ENCODE results near the gene KCTD13.
"Not testable (repeated sequence)": the region's sequence is repeated elsewhere in the genome, so short reads cannot be mapped to it uniquely, and the experiment has no call there.

Gene KCTD13

DNA sequence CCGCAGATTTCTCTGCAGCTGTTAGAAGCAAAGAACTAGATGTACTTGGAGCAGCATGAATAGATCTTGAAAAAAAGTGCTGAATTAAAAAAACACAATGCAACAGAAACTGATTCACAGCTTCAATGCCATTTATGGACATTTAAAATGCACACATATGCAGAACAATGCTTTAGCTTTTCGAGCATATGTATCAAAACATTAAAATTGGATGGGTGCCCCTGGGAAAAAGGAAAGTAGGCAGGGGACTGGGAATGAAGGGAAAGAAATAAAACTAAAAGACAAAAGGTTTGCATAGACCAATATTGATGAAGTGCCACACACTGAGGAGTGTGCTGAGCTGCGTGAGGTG lies 5.0 kb downstream of the KCTD13 start:
- Histone ChIP-seq H3K27me3 (ENCODE audit: control insufficient read depth in 5 of 5, insufficient read depth in 4 of 5, low read length in 5 of 5) (no peaks in the 10 kb centered on the region), H3K9ac (ENCODE audit: low read length in 5 of 5) (no peak overlapping the region), H3K27ac (ENCODE audit: low read depth, low read length) (no peak overlapping the region), H3K36me3 (ENCODE audit: control insufficient read depth in 5 of 5, insufficient read depth in 5 of 5, low read length in 5 of 5) (peaks cover 16 to 43% (median 27%) of the 10 kb centered on the region in 5 donors), H3K4me3 (ENCODE audit: low read depth in 1 of 5, low read length in 5 of 5) (no peak overlapping the region), H3K4me1 (ENCODE audit: control insufficient read depth in 5 of 5, insufficient read depth in 5 of 5, low read length in 5 of 5) (peaks cover 6 to 11% (median 9%) of the 10 kb centered on the region in 5 donors), H3K9me3 (ENCODE audit: control insufficient read depth in 5 of 5, low read length in 5 of 5) (no peaks in the 10 kb centered on the region)

DNA sequence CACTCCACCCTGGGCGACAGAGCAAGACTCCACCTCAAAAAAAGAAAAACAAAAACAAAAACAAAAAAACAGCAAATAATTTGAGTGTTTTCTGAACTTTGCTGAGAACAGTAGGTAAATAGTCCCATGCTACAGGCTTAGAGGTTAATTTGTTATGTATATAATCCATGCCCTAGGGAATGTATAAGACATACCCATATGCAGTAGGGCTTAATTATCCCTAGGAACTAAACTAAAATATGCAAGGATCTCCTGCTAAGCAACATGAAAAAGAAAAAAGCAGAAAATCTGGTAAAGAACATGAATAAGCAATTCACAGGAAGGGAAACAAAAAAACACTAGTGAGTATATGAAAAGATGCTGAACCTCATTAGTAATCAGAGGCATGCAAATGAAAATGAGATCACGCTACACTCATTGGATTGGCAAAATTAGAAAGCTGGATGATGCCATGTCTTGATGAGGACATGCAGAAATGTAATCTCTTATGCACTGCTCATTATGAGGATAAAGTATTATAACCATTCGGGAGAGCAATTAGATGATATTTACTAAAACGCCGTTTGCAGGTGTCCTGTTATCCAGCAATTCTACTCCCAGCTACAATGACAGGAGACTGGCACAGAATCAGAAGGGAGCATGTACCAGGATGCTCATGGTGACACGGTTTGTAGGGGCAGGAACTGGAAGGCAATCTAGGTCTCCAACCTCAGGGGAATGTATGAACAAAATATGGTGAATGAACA lies 5.6 kb downstream of the KCTD13 start:
- Histone ChIP-seq H3K9me3 (ENCODE audit: control insufficient read depth in 5 of 5, low read length in 5 of 5) (no peaks in the 10 kb centered on the region), H3K27me3 (ENCODE audit: control insufficient read depth in 5 of 5, insufficient read depth in 4 of 5, low read length in 5 of 5) (no peaks in the 10 kb centered on the region), H3K27ac (ENCODE audit: low read depth, low read length) (no peak overlapping the region), H3K4me1 (ENCODE audit: control insufficient read depth in 5 of 5, insufficient read depth in 5 of 5, low read length in 5 of 5) (peaks cover 6 to 8% (median 8%) of the 10 kb centered on the region in 5 donors), H3K4me3 (ENCODE audit: low read depth in 1 of 5, low read length in 5 of 5) (no peak overlapping the region), H3K36me3 (ENCODE audit: control insufficient read depth in 5 of 5, insufficient read depth in 5 of 5, low read length in 5 of 5) (peaks cover 22 to 43% (median 27%) of the 10 kb centered on the region in 5 donors), H3K9ac (ENCODE audit: low read length in 5 of 5) (no peak overlapping the region)

DNA sequence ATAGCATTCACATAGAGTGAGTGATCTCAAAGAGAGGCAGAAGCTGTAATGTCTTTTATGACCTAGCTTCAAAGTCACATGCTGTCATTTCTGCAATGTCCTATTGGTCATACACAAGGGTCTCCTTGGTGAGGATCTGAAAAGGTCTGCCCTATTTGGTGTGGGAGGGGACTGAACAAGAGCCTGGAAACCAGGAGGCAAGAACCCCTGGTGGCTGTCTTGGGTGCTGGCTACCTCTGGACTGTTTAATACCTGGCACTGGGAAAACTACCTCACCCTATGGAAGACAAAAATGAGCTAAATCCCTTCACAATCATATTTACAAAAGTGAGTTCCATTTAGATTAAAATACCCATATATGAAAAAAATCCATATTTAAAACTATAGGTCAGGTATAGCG lies 9.0 kb downstream of the KCTD13 start:
- Histone ChIP-seq H3K27ac (ENCODE audit: low read depth, low read length) (no peak overlapping the region), H3K36me3 (ENCODE audit: control insufficient read depth in 5 of 5, insufficient read depth in 5 of 5, low read length in 5 of 5) (peaks cover 22 to 50% (median 33%) of the 10 kb centered on the region in 5 donors), H3K27me3 (ENCODE audit: control insufficient read depth in 5 of 5, insufficient read depth in 4 of 5, low read length in 5 of 5) (no peaks in the 10 kb centered on the region), H3K4me3 (ENCODE audit: low read depth in 1 of 5, low read length in 5 of 5) (no peak overlapping the region), H3K9ac (ENCODE audit: low read length in 5 of 5) (no peak overlapping the region), H3K4me1 (ENCODE audit: control insufficient read depth in 5 of 5, insufficient read depth in 5 of 5, low read length in 5 of 5) (no peaks in the 10 kb centered on the region), H3K9me3 (ENCODE audit: control insufficient read depth in 5 of 5, low read length in 5 of 5) (no peaks in the 10 kb centered on the region)

DNA sequence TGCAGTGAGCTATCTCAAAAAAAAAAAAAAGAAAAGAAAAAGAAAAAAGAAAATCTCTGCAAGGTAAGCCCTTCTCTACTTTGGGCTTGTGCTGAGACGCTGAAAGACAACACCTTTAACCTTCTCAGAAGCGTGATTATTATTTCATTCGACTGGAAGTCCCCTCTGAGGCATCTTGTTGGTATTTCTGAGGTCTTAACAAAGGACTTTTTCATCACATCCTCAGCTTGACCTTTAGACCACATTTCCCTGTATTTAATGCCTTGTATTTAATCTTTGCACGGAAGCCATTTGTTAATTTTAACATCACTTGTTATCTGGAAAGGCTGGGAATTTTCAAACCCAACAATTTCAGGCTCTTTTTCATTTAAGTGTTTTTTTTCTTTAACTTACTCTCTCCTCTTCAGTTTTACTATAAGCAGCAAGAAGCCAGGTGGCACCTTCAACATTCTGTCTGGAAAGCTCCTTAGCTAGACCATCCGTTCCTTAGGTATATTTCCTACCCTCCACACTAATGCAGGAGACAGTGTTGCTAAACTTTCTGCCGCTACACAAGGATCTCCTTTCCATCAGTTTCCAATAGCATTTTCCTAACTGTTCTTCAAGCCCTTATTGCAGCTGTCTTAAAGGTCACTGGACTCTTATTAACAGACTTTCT lies 10.3 kb downstream of the KCTD13 start:
- Histone ChIP-seq H3K4me3 (ENCODE audit: low read depth in 1 of 5, low read length in 5 of 5) (no peak overlapping the region), H3K9ac (ENCODE audit: low read length in 5 of 5) (no peak overlapping the region), H3K27ac (ENCODE audit: low read depth, low read length) (no peak overlapping the region), H3K4me1 (ENCODE audit: control insufficient read depth in 5 of 5, insufficient read depth in 5 of 5, low read length in 5 of 5) (no peaks in the 10 kb centered on the region), H3K9me3 (ENCODE audit: control insufficient read depth in 5 of 5, low read length in 5 of 5) (no peaks in the 10 kb centered on the region), H3K36me3 (ENCODE audit: control insufficient read depth in 5 of 5, insufficient read depth in 5 of 5, low read length in 5 of 5) (peaks cover 19 to 38% (median 27%) of the 10 kb centered on the region in 5 donors), H3K27me3 (ENCODE audit: control insufficient read depth in 5 of 5, insufficient read depth in 4 of 5, low read length in 5 of 5) (no peaks in the 10 kb centered on the region)

DNA sequence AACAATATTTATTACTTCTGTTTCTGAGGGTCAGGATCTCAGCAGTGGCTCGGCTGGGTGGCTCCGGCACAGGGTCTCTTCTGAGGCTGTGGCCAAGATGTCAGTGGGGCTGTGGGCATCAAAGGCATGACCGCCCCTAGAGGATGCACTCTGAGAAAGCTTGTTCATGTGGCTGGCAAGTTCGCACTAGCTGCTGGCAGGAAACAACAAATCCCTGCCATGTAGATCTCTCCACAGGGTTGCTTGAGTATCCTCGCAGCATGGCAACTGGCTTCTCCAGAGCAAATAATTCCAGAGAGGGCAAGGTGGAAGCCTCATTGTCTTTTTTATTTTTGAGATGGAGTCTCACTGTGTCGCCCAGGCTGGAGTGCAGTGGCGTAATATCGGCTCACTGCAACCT lies 12.5 kb downstream of the KCTD13 start:
- no peak overlapping the region for H3K4me3 ChIP-seq (ENCODE audit: low read depth in 1 of 5, low read length in 5 of 5)
- no peak overlapping the region for H3K27ac ChIP-seq (ENCODE audit: low read depth, low read length)
- no peak overlapping the region for H3K9ac ChIP-seq (ENCODE audit: low read length in 5 of 5)
- no peaks in the 10 kb centered on the region for H3K27me3 ChIP-seq (ENCODE audit: control insufficient read depth in 5 of 5, insufficient read depth in 4 of 5, low read length in 5 of 5)
- no peaks in the 10 kb centered on the region for H3K4me1 ChIP-seq (ENCODE audit: control insufficient read depth in 5 of 5, insufficient read depth in 5 of 5, low read length in 5 of 5)
- H3K36me3 ChIP-seq (ENCODE audit: control insufficient read depth in 5 of 5, insufficient read depth in 5 of 5, low read length in 5 of 5), result peaks cover 9 to 21% (median 19%) of the 10 kb centered on the region in 5 donors
- no peaks in the 10 kb centered on the region for H3K9me3 ChIP-seq (ENCODE audit: control insufficient read depth in 5 of 5, low read length in 5 of 5)

DNA sequence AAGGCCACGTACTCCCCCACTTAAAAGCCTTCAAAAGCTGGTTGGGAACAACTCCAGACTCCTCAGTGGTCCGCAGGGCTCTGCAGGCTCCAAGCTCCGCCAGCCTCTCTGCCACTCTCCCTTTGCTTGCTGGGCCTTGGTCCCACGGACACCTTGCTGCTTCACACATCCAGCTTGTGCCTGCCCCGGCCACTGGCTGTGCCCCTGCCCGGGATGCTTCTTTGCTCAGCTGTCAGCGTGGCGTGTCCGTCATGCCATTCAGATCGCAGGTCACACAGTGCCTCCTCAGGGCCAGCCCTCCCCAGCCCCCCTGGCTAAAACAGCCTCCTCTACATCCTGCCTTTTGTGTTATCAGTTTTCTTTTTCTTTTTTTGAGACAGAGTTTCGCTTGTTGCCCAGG lies 13.9 kb downstream of the KCTD13 start:
- Histone ChIP-seq H3K9ac (ENCODE audit: low read length in 5 of 5) (no peak overlapping the region), H3K36me3 (ENCODE audit: control insufficient read depth in 5 of 5, insufficient read depth in 5 of 5, low read length in 5 of 5) (peaks cover 9 to 22% (median 19%) of the 10 kb centered on the region in 5 donors)

DNA sequence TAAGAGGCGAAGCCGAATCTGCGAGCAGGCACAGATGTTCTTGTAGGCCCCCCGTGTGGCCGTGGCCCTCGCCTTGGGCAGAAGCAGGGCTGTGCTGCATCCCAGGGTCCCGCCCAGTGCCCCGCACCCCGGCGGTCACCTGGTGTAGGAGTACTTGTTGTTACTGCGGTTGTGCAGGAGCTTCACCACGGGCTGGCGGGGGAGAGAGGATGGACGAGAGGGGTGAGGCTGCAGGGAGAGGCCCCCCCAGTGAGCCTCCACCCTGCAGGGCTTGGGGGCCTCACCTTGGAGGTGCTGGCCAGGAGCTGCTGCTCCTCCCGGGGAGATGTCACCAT lies 14.4 kb downstream of the KCTD13 start:
- Histone ChIP-seq H3K9me3 (ENCODE audit: control insufficient read depth in 5 of 5, low read length in 5 of 5) (no peaks in the 10 kb centered on the region), H3K27ac (ENCODE audit: low read depth, low read length) (no peak overlapping the region), H3K4me3 (ENCODE audit: low read depth in 1 of 5, low read length in 5 of 5) (no peak overlapping the region), H3K36me3 (ENCODE audit: control insufficient read depth in 5 of 5, insufficient read depth in 5 of 5, low read length in 5 of 5) (peaks cover 9 to 22% (median 17%) of the 10 kb centered on the region in 5 donors), H3K9ac (ENCODE audit: low read length in 5 of 5) (no peak overlapping the region), H3K27me3 (ENCODE audit: control insufficient read depth in 5 of 5, insufficient read depth in 4 of 5, low read length in 5 of 5) (no peaks in the 10 kb centered on the region), H3K4me1 (ENCODE audit: control insufficient read depth in 5 of 5, insufficient read depth in 5 of 5, low read length in 5 of 5) (no peaks in the 10 kb centered on the region)

More for the DNA sequence above, 13.9 kb downstream of the KCTD13 start:
- H3K27ac ChIP-seq (ENCODE audit: low read depth, low read length), result no peak overlapping the region
- H3K9me3 ChIP-seq (ENCODE audit: control insufficient read depth in 5 of 5, low read length in 5 of 5), result no peaks in the 10 kb centered on the region
- no peaks in the 10 kb centered on the region for H3K4me1 ChIP-seq (ENCODE audit: control insufficient read depth in 5 of 5, insufficient read depth in 5 of 5, low read length in 5 of 5)
- no peak overlapping the region for H3K4me3 ChIP-seq (ENCODE audit: low read depth in 1 of 5, low read length in 5 of 5)
- no peaks in the 10 kb centered on the region for H3K27me3 ChIP-seq (ENCODE audit: control insufficient read depth in 5 of 5, insufficient read depth in 4 of 5, low read length in 5 of 5)

DNA sequence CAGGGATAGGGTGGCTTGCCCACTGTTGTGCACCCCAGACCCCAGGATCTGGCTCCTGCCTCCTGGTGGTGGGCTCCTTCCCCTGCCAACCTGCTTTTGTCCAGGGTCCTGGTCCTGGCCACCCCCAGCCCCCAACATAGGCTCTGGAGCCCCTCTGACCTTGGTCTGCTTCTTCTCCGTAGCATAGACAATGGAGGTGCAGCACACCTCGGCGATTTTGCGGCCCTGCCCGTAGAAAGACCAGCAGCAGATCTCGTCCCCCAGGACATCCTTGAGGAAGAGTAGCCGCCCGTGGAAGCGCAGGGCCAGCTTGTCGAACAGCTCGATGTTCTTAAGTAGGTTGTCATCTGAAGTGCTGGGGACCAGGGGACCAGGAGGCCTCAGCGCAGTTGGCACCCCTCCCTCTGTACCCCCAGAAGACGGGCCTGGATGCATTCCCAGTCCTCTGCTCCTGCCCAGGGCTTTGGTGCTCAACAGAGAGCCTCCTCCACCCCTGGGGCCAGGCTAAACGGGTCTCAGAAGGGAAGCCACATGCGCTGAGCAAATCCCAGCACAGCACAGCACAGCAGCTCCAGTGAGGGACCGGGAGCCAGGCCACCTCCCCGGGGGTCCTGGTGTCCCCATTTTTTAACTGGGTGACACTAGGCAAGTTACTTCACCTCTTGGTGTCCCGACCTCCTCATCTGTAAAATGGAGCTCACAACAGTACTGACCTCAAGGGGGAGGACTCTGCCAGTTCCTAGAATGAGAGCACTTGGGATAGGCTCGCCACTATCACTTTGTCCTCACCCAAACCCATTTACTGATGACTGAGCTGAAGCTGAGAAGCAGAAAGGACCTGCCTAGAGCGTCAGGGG lies 15.0 kb downstream of the KCTD13 start:
- H3K4me3 ChIP-seq (ENCODE audit: low read depth in 1 of 5, low read length in 5 of 5), result no peak overlapping the region
- H3K36me3 ChIP-seq (ENCODE audit: control insufficient read depth in 5 of 5, insufficient read depth in 5 of 5, low read length in 5 of 5), result peaks cover 6 to 25% (median 18%) of the 10 kb centered on the region in 5 donors
- no peak overlapping the region for H3K9ac ChIP-seq (ENCODE audit: low read length in 5 of 5)
- H3K27me3 ChIP-seq (ENCODE audit: control insufficient read depth in 5 of 5, insufficient read depth in 4 of 5, low read length in 5 of 5), result no peaks in the 10 kb centered on the region
- H3K4me1 ChIP-seq (ENCODE audit: control insufficient read depth in 5 of 5, insufficient read depth in 5 of 5, low read length in 5 of 5), result no peaks in the 10 kb centered on the region
- H3K27ac ChIP-seq (ENCODE audit: low read depth, low read length), result no peak overlapping the region
- H3K9me3 ChIP-seq (ENCODE audit: control insufficient read depth in 5 of 5, low read length in 5 of 5), result no peaks in the 10 kb centered on the region

DNA sequence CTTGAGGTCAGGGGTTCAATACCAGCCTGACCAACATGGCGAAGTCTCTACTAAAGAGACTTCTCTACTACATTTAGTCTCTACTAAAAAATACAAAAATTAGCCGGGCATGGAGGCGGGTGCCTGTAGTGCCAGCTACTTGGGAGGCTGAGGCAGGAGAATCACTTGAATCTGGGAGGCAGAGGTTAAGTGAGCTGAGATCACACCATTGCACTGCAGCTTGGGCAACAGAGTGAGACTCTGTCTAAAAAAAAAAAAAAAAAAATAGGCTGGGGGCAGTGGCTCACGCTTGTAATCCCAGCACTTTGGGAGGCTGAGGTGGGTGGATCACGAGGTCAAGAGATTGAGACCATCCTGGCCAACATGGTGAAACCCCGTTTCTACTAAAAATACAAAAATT lies 16.2 kb downstream of the KCTD13 start:
- peaks cover 0 to 25% (median 16%) of the 10 kb centered on the region in 5 donors for H3K36me3 ChIP-seq (ENCODE audit: control insufficient read depth in 5 of 5, insufficient read depth in 5 of 5, low read length in 5 of 5)
- H3K27me3 ChIP-seq (ENCODE audit: control insufficient read depth in 5 of 5, insufficient read depth in 4 of 5, low read length in 5 of 5); H3K9ac ChIP-seq (ENCODE audit: low read length in 5 of 5); H3K4me1 ChIP-seq (ENCODE audit: control insufficient read depth in 5 of 5, insufficient read depth in 5 of 5, low read length in 5 of 5); H3K9me3 ChIP-seq (ENCODE audit: control insufficient read depth in 5 of 5, low read length in 5 of 5); H3K4me3 ChIP-seq (ENCODE audit: low read depth in 1 of 5, low read length in 5 of 5); H3K27ac ChIP-seq (ENCODE audit: low read depth, low read length): not testable (repeated sequence)

DNA sequence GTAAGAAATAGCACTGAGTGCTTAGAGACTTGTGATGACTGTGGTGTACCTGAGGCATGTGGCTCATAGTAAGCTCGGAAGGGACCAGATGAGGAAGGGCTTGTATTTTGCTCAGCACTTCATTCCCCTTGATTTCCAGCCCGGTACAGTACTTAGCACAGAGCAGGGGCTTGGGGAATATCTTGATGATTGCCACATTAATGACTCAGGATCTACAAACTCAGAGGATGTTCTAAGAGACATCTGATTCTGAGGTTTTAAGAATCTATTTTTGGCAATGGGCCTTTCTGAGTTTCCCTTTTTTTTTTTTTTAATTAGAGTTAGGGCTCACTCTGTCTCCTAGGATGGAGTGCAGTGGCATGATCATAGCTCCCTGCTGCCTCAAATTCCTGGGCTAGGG lies 16.6 kb downstream of the KCTD13 start:
- no peaks in the 10 kb centered on the region for H3K4me1 ChIP-seq (ENCODE audit: control insufficient read depth in 5 of 5, insufficient read depth in 5 of 5, low read length in 5 of 5)
- no peak overlapping the region for H3K4me3 ChIP-seq (ENCODE audit: low read depth in 1 of 5, low read length in 5 of 5)
- no peak overlapping the region for H3K27ac ChIP-seq (ENCODE audit: low read depth, low read length)
- H3K27me3 ChIP-seq (ENCODE audit: control insufficient read depth in 5 of 5, insufficient read depth in 4 of 5, low read length in 5 of 5), result no peaks in the 10 kb centered on the region
- H3K9ac ChIP-seq (ENCODE audit: low read length in 5 of 5), result no peak overlapping the region
- H3K9me3 ChIP-seq (ENCODE audit: control insufficient read depth in 5 of 5, low read length in 5 of 5), result no peaks in the 10 kb centered on the region
- H3K36me3 ChIP-seq (ENCODE audit: control insufficient read depth in 5 of 5, insufficient read depth in 5 of 5, low read length in 5 of 5), result peaks cover 0 to 21% (median 12%) of the 10 kb centered on the region in 5 donors

Data from subcutaneous abdominal adipose tissue (tissue), 5 donors.